NCI-H226 (cell line): ENCODE data around the gene TESK2.

Experiments
- DNase-seq: peaks from one replicate; pipeline ENCODE4 v3.0.0-alpha.2; 2015

Gene TESK2

GRCh38 chr1:45331436-45332345, 159.3 kb downstream of the TESK2 start:
- DNase-seq, result no peak

- DNase-seq, result peak; percentile 9
Measured at GRCh38 chr1:45329445-45329844, 161.5 kb downstream of the TESK2 start.

GRCh38 chr1:45328680-45329079, 162.3 kb downstream of the TESK2 start:
- no peak for DNase-seq

DNA sequence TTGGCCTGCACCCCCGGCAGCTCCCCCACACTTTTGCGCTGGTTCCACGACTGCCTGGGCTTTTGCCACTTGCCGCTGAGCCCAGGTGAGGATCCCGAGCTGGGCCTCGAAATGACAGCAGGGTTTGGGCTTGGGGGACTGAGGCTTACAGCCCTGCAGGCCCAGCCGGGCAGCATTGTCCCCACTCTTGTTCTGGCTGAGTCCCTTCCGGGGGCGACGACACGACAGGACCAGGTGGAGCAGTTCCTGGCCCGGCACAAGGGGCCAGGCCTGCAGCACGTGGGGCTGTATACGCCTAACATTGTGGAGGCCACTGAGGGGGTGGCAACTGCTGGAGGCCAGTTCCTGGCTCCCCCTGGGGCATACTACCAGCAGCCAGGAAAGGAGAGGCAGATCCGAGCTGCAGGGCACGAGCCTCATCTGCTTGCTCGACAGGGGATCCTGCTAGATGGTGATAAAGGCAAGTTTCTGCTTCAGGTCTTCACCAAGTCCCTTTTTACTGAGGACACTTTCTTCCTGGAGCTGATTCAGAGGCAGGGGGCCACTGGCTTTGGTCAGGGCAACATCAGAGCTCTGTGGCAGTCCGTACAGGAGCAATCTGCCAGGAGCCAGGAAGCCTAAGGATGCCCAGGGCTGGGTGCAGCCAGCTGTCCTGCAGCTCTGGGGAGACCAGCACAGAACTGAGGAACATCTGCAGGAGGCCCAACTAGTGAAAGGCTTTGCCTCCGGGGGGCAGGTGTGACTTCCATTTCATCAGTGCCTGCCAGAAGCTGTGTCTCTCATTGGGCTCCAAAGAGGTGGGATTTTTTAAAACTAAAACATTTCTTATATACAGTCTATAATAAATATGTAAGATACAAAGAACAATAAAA, 163.1 kb downstream of the TESK2 start:
- no peak for DNase-seq

DNA sequence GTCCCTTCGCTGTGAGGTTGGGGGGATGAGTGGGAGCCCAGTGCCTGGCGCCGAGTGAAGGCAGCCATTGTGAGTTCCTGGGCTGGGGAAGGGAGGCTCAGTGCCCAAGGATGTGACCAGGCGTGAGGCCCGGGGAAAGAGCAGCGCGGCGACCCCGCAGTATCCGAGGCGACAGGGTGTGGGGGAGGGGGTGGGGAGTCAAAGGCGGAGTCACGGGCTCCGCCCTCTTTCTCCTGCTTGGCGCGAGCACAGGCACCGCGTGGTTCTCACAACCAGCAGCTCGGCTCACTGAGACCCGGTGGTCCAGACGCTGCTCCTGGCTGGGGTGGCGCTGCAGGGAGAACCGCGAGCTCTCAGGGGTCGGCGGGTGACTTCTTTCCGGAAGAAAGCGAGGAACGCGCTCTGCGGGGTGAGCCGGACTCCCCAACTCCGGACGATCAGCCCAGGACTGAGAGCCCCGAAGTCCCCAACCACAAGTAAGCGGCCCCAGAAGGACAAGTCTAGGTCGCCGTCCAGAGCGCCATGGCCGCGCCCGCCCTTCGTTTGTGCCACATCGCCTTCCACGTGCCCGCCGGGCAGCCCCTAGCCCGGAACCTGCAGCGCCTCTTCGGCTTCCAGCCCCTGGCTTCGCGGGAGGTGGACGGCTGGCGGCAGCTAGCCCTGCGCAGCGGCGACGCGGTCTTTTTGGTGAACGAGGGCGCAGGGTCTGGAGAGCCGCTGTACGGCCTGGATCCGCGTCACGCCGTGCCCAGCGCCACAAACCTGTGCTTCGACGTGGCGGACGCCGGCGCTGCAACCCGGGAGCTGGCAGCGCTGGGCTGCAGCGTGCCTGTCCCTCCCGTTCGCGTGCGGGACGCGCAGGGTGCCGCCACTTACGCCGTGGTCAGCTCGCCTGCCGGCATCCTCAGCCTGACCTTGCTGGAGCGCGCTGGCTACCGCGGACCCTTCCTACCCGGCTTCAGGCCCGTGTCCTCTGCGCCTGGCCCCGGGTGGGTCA, 164.0 kb downstream of the TESK2 start, which contains the start of gene HPDL:
Gene HPDL (plus strand): TSS at position 269 of the 997 bp plus-strand sequence. CDS start 254 bp downstream, at position 523.
- no peak for DNase-seq

GRCh38 chr1:45325851-45326506, 165.0 kb downstream of the TESK2 start:
- no peak for DNase-seq

DNA sequence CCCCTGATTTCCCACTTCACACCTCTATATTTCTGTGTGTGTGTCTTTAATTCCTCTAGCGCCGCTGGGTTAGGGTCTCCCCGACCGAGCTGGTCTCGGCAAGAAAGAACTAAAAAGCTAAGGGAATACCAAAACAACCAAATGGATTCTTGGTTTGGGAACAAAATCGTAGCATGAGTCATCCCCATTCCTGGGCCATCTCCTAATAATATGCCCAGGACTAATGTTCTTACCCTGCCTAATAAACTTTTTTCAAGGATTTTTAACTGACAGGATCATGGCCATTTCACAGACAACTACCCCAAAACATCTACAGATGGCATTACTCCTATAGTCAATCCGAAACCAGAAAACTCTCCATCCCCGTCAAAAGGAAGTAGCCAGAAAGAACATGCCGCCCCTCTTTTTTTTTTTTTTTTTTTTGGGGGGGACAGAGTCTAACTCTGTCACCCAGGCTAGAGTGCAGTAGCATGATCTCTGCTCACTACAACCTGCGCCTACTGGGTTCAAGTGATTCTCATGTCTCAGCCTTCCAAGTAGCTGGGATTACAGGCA, 168.4 kb downstream of the TESK2 start:
- DNase-seq, result no peak

GRCh38 chr1:45321444-45321843, 169.5 kb downstream of the TESK2 start:
- no peak for DNase-seq

- no peak for DNase-seq
Measured at GRCh38 chr1:45319761-45320160, 171.2 kb downstream of the TESK2 start.

DNA sequence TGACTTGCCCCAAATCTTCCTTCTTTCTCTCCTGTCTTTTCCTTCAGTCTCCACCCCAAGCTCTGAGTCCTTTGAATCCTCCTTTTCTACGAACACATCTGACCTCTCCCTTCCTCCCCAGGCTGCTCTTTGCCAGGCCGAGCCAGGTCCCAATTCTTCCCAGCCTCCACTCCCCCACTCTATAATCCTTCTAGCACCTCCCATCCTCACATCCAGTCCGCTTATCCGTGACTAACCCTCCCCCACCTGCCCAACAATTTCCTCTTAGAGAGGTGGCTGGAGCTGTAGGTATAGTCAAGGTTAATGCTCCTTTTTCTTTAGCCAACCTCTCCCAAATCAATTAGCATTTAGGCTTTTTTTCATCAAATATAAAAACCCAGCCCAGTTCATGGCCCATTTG, 173.8 kb downstream of the TESK2 start:
- DNase-seq, result no peak

DNA sequence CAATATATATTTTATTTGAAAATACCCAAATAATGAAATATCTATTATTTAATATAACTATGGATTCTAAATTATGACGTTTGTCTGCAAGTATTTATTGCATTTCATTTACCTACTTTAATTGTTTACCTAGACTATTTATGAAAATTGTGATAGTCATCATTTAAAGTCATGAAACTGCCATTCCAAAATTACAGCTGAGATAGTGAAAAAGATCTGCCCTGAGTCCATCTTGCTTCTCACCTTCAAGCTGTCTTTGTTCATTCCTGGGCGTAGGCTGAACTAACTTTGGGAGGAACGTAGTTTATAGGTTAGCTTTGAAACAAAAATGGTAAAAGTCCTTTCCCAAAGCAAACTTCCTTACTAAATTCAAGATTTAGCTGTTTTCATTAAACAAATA, 176.7 kb downstream of the TESK2 start:
- no peak for DNase-seq

- no peak for DNase-seq
Measured at GRCh38 chr1:45306905-45307304, 184.1 kb downstream of the TESK2 start.

- DNase-seq, result no peak
Measured at GRCh38 chr1:45306319-45306718, 184.6 kb downstream of the TESK2 start.

DNA sequence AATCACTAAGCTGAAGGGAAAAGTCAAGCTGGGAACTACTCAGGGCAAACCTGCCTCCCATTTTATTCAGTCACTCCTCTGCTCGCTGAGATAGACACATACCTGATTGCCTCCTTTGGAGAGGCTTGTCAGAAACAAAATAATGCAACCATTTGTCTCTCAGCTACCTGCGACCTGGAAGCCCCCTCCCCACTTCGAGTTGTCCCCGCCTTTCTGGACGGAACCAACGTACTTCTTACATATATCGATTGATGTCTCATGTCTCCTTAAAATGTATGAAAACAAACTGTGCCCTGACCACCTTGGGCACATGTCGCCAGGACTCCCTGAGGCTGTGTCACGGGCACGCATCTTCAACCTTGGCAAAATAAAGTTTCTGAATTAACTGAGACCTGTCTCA, 185.7 kb downstream of the TESK2 start:
- no peak for DNase-seq

DNA sequence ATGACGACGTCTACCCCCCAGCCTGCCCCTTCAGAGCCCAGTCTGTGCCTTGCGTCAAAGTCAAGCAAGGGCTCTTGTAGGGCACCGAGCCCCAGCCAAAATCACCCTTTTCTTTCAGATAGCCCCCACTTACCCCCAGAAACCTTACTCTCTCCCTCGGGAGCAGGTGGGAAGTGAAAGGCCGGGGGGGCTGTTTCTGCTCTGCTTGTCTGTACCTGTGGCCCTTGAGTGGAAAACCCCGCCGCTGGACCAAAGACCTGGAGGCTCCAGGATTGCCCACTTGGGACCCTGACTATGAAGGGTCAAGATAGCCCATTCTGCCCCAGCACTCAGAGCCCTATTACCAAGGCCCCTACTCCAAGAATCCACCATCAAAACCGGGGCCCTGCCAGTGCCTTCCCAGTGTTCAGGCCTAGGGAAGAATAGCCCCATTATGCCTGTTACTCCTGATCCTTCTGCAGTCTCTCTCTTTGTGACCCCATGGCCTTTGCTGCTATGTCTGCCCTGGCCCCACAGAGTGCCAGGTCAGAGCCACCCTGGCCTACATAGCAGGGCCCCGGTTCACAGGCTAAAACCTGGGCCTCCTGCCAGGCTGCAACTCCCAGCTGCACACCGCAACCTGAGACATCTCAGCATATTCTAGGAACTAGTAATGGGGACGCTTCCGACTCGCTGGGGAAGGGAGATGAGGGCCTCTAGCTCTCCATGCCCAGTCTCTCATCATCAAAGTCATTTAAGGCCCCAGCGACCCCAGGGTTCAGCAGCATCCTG, 186.5 kb downstream of the TESK2 start:
- no peak for DNase-seq

GRCh38 chr1:45303520-45304310, 187.2 kb downstream of the TESK2 start:
- DNase-seq, result peak; percentile 95

DNA sequence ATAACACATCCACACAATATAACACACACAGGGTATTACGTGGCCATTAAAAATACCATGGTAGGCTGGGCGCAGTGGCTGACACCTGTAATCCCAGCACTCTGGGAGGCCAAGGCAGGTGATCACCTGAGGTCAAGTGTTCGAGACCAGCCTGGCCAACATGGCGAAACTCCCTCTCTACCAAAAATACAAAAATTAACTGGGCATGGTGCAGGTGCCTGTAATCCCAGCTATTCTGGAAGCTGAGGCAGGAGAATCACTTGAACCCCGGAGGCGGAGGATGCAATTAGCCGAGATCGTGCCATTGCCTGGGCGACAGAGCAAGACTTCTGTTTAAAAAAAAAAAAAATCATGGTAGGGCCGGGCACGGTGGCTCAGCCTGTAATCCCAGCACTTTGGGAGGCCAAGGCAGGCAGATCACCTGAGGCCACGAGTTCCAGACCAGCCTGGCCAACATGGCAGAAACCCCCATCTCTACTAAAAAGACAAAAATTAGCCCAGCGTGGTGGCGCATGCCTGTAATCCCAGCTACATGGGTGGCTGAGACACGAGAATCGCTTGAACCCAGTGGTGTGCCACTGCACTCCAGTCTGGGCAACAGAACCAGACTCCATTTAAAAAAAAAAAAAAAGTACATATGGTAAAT, 188.3 kb downstream of the TESK2 start:
- DNase-seq, result no peak

GRCh38 chr1:45300669-45300997, 190.3 kb downstream of the TESK2 start:
- no peak for DNase-seq

DNA sequence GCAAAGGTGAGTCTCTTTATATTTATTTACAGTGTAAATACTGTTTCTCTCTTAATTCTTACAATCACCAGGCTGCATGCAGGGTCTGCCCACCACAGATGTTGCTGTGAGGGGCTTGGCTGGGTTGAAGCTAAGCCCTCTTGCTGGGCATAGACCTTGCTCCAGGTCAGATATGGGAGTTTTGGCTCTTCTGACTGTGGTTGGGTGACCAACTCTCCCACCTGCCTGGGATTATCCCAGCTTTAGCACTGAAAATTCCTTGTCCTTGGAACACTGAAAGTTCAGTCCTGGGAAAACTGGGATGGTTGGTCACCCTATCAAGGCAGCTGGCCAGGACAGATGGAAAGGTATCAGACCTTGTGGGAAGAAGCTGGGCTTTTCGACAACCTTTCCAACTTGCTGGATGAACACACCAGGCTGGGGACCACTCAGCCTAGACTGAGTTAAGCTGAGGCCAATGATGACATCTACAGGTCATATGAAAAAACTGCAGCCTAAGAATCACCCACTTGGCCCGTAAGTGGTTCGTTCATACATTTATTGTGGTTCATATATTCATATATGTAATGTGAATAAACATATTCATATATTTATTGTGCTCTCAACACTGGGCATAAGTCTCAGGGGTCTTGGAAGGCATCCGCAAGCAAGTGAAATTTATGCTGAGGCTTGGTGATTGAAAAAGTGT, 190.8 kb downstream of the TESK2 start:
- DNase-seq, result peak; percentile 31
